Right lobe of liver (tissue), 4 donors: ENCODE data around the gene DDX52.

ENCODE experiments used
- CTCF ChIP-seq, 4 donors: fragments of 200-600 bp in 3 of 4; fragments of 450-650 bp in 1 of 4; IDR thresholded peaks; one replicate each; pipeline versions ENCODE4 v1.5.1 to v1.8.0; 2016 to 2022; ENCODE audit warnings: antibody characterized with exemption in 4 of 4, mild to moderate bottlenecking in 2 of 4
- POLR2A ChIP-seq: fragments of 450-650 bp; IDR thresholded peaks from one replicate; pipeline ENCODE4 v1.6.1; 2017; ENCODE audit warnings: antibody characterized with exemption, mild to moderate bottlenecking
- donor health status: DM: no; HTN: no; CAD: no.
- donor health status: DM: no; HTN: no; CAD: no.
- donor health status: DM: no; HTN: yes; CAD: no.

GRCh38 chr17:37607637-37608331 is 35.5 kb downstream of the DDX52 start:
- TF ChIP-seq POLR2A: no peak
- TF ChIP-seq CTCF (IDR thresholded peaks at IDR 0.05): no peak
